Caco-2 (cell line): ENCODE data around the gene PAPPA. TPM values are rescaled to one million over a fixed set of nuclear protein-coding genes. Genes with fewer than 3 reads are reported as not detected.

Experiments
- BruUV-seq: library from RNA; stranded (reverse); fragments of 400-500 nt; replicated peaks from 2 replicates; lab custom pipeline; 2021; lab: Mats Ljungman, UMichigan
- CTCF ChIA-PET: fragments of 300-600 bp; sonication (Branson Sonifier 250); formaldehyde crosslinking; loops from one replicate; lab custom pipeline; 2022; ENCODE audit warnings: antibody characterized with exemption; lab: Charles Lee
- POLR2A ChIA-PET: fragments of 300-600 bp; sonication (Branson Sonifier 250); formaldehyde crosslinking; loops from one replicate; lab custom pipeline; 2022; ENCODE audit warnings: antibody characterized with exemption; lab: Charles Lee
- DNase-seq, 2 experiments: peaks; one replicate each; pipeline versions ENCODE4 v3.0.0 to v3.0.0-alpha.2; 2020 to 2022
- H3K27me3 ChIP-seq: replicated peaks from 2 replicates; pipeline ENCODE4 v1.6.0; 2011; ENCODE audit warnings: low read length; ENCODE audit not compliant: control insufficient read depth, insufficient read depth
- H3K36me3 ChIP-seq: 2 replicates; pipeline ENCODE4 v1.5.1; 2011; ENCODE audit warnings: low read length; ENCODE audit not compliant: control insufficient read depth, insufficient read depth
- H3K4me1 ChIP-seq: fragments of 250-450 bp; sonication (Bioruptor Pico); 2 replicates; pipeline ENCODE4 v1.5.1; 2020; ENCODE audit warnings: mild to moderate bottlenecking
- H3K4me3 ChIP-seq: 2 replicates; pipeline ENCODE4 v1.5.1; 2011; ENCODE audit warnings: low read depth, mild to moderate bottlenecking, control low read depth, low read length
- H3K9me3 ChIP-seq: fragments of 250-450 bp; sonication (Bioruptor Pico); 2 replicates; pipeline ENCODE4 v1.5.1; 2020; ENCODE audit warnings: mild to moderate bottlenecking, moderate library complexity
- H3K27ac Mint-ChIP-seq: one replicate; pipeline ENCODE4 v1.8.0; 2022; ENCODE audit warnings: mixed read lengths; ENCODE audit not compliant: unreplicated experiment
- H3K27me3 Mint-ChIP-seq: one replicate; pipeline ENCODE4 v1.8.0; 2022; ENCODE audit warnings: mixed read lengths; ENCODE audit not compliant: insufficient read depth, unreplicated experiment
- H3K36me3 Mint-ChIP-seq: one replicate; pipeline ENCODE4 v1.8.0; 2022; ENCODE audit warnings: mild to moderate bottlenecking, mixed read lengths; ENCODE audit not compliant: insufficient read depth, unreplicated experiment
- H3K4me1 Mint-ChIP-seq: one replicate; pipeline ENCODE4 v1.8.0; 2022; ENCODE audit warnings: low read depth, mixed read lengths; ENCODE audit not compliant: unreplicated experiment
- H3K4me3 Mint-ChIP-seq: one replicate; pipeline ENCODE4 v1.8.0; 2022; ENCODE audit warnings: mild to moderate bottlenecking, moderate library complexity, mixed read lengths; ENCODE audit not compliant: unreplicated experiment
- H3K9me3 Mint-ChIP-seq: one replicate; pipeline ENCODE4 v1.8.0; 2022; ENCODE audit warnings: mixed read lengths; ENCODE audit not compliant: unreplicated experiment
- CTCF ChIP-seq, 2 experiments: fragments of 200-600 bp in 1 of 2; IDR thresholded peaks; 1 replicate in 1 of 2; 2 replicates in 1 of 2; pipeline versions ENCODE4 v1.5.1 to v1.8.0; 2011 to 2022; ENCODE audit warnings: antibody characterized with exemption in 1 of 2, control low read depth in 1 of 2, inconsistent platforms in 1 of 2, low read depth in 1 of 2, low read length in 1 of 2, mild to moderate bottlenecking in 1 of 2, moderate library complexity in 1 of 2; ENCODE audit not compliant: insufficient read depth in 1 of 2, severe bottlenecking in 1 of 2, unreplicated experiment in 1 of 2
- intact Hi-C: fragments of 100-400 bp; cut with micrococcal nuclease; formaldehyde crosslinking; loops from one replicate; pipeline ENCODE4 v1.10.0; 2022; ENCODE audit not compliant: unreplicated experiment
- total RNA-seq: library from RNA; stranded (reverse); gene quantifications from 2 replicates; pipeline ENCODE4 v1.2.3, GENCODE V29; 2022

Gene PAPPA
- total RNA-seq, 1 experiment from 2014 or later: not detected

- H3K4me1 ChIP-seq: no peaks in the 10 kb centered on the region
- no peaks in the 10 kb centered on the region for H3K4me1 Mint-ChIP-seq
- no peak for TF ChIP-seq CTCF (IDR thresholded peaks at IDR 0.05; ENCODE audit: insufficient read depth in 1 of 2, low read depth in 1 of 2, low read length in 1 of 2, severe bottlenecking in 1 of 2, unreplicated experiment in 1 of 2)
- intact Hi-C loops: no loop called here
- no TSS peak for BruUV-seq
- no peak for DNase-seq
- H3K27ac Mint-ChIP-seq: no peak overlapping the region
- H3K36me3 ChIP-seq: no peaks in the 10 kb centered on the region
- H3K27me3 ChIP-seq: no peaks in the 10 kb centered on the region
- no peaks in the 10 kb centered on the region for H3K36me3 Mint-ChIP-seq
- no peak overlapping the region for H3K4me3 ChIP-seq
- no peaks in the 10 kb centered on the region for H3K27me3 Mint-ChIP-seq
- POLR2A ChIA-PET: no interaction called here
- no peak overlapping the region for H3K4me3 Mint-ChIP-seq
- no peaks in the 10 kb centered on the region for H3K9me3 Mint-ChIP-seq
- H3K9me3 ChIP-seq: no peaks in the 10 kb centered on the region
- CTCF ChIA-PET: no interaction called here
Measured at GRCh38 chr9:116394070-116394469, 240.5 kb downstream of the PAPPA start.

- ChIA-PET POLR2A (no interaction called here), CTCF (no interaction called here)
- intact Hi-C loops: loop anchor here (5.0 kb wide), 1 partner anchor 48 kb away; no protein-coding TSS in a partner anchor
Measured at GRCh38 chr9:116394894-116395698, 241.5 kb downstream of the PAPPA start.

GRCh38 chr9:116395699-116396037 lies 242.1 kb downstream of the PAPPA start:
- Histone ChIP-seq H3K4me1 (no peaks in the 10 kb centered on the region), H3K36me3 (no peaks in the 10 kb centered on the region), H3K27me3 (no peaks in the 10 kb centered on the region), H3K9me3 (no peaks in the 10 kb centered on the region), H3K4me3 (no peak overlapping the region)
- Mint-ChIP-seq H3K27ac (no peak overlapping the region), H3K27me3 (no peaks in the 10 kb centered on the region), H3K36me3 (no peaks in the 10 kb centered on the region), H3K4me3 (no peak overlapping the region), H3K9me3 (no peaks in the 10 kb centered on the region), H3K4me1 (no peaks in the 10 kb centered on the region)
- intact Hi-C loops: loop anchor here (5.0 kb wide), 1 partner anchor 48 kb away; no protein-coding TSS in a partner anchor
- no peak for TF ChIP-seq CTCF (IDR thresholded peaks at IDR 0.05; ENCODE audit: insufficient read depth in 1 of 2, low read depth in 1 of 2, low read length in 1 of 2, severe bottlenecking in 1 of 2, unreplicated experiment in 1 of 2)
- BruUV-seq: no TSS peak
- no peak for DNase-seq
- ChIA-PET POLR2A (no interaction called here), CTCF (no interaction called here)

More at GRCh38 chr9:116394894-116395698, 241.5 kb downstream of the PAPPA start:
- no TSS peak for BruUV-seq
- Mint-ChIP-seq H3K27ac (no peak overlapping the region), H3K4me3 (no peak overlapping the region), H3K9me3 (no peaks in the 10 kb centered on the region), H3K36me3 (no peaks in the 10 kb centered on the region), H3K4me1 (no peaks in the 10 kb centered on the region), H3K27me3 (no peaks in the 10 kb centered on the region)
- no peaks in the 10 kb centered on the region for H3K27me3 ChIP-seq
- H3K4me1 ChIP-seq: no peaks in the 10 kb centered on the region
- no peaks in the 10 kb centered on the region for H3K36me3 ChIP-seq
- H3K4me3 ChIP-seq: no peak overlapping the region
- no peak for TF ChIP-seq CTCF (IDR thresholded peaks at IDR 0.05; ENCODE audit: insufficient read depth in 1 of 2, low read depth in 1 of 2, low read length in 1 of 2, severe bottlenecking in 1 of 2, unreplicated experiment in 1 of 2)
- H3K9me3 ChIP-seq: no peaks in the 10 kb centered on the region
- DNase-seq: no peak
